NCI-H82 (cell line): ENCODE data around the gene BMERB1.

Experiments used
- DNase-seq: peaks from one replicate; lab custom pipeline; 2025; lab: John Stamatoyannopoulos, UW

Gene BMERB1

GRCh38 chr16:15616012-15616411 lies 181.6 kb downstream of the BMERB1 start:
- no peak for DNase-seq

GRCh38 chr16:15616475-15617165 lies 182.2 kb downstream of the BMERB1 start:
- DNase-seq: no peak

DNA sequence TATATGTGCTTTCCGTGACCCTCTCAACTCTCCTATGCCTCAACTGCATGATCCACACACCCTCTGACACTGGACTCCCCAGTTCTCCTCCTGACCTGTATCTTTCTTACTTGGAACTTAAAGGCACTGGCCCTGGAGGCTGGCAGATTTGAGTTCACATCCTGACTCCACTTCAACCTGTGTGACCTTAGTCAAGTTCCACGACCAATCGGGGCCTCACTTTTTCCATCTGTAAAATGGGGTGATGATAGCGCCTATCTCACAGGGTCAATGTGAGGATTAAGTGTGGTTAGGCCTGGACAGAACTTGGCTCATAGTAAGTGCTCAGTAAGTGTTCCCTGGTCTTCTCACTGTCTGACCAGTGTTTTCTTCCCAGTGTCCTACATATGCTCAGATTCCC lies 183.5 kb downstream of the BMERB1 start:
- no peak for DNase-seq

DNA sequence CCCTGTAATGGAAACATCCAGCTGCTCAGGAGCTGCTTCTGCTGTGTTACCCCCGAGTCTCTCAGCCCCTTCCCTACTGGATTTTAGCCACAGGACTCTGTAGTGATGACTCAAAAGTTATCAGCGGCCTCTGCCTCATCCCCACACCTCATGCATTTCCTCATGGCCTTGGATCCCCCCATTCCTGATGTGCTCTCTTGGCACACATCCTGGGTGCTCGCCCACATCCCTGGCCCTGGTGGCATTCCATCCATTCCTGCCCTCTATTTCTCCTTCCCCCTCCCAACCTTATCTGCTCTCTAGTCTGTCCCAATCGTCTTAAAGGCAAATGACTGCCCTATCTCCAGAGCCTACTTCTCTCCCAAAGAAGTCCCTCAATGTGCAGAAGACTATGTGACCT lies 184.0 kb downstream of the BMERB1 start:
- DNase-seq: no peak

- no peak for DNase-seq
Observed at GRCh38 chr16:15620611-15621195, 186.3 kb downstream of the BMERB1 start.

DNA sequence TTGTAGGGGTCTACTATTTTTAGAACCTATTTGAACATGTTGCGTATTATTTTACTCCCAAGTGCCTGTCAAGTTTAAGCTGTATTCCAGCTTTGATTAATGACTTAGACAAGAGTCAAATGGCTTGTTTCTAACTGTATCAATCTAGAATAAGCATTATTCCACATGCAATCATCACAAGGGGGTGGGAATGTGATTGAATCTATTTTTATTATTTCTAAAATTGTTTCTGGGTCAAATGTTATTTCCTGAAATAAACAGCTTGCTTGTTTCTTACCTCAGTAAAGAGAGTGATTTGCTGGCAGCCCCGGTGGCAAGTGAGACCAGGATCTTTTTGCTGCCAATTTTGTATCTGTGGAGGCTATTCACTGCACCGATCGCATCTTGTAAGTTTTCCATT lies 187.1 kb downstream of the BMERB1 start:
- DNase-seq: no peak

GRCh38 chr16:15621889-15622288 lies 187.5 kb downstream of the BMERB1 start:
- no peak for DNase-seq

GRCh38 chr16:15631730-15632409 lies 197.5 kb downstream of the BMERB1 start:
- DNase-seq: no peak

DNA sequence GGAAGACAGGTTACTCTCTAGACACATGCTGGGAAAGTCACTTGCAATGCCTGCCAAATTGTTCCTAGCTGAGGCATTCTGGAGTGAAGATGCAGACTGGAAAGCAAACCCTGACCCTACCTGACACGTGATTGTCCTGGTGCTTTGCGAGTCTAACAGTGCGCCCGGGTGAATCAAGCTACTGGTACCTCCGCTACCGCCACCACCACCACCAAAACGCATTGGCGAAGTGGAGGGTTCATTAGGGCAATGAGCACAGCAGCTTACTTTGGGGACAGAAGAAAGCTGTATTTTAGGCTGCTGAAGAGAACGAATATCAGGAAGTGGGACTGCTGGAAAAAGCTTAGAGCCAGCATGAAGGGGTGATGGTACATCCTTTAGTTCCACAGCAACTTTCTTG lies 201.5 kb downstream of the BMERB1 start:
- DNase-seq: no peak

GRCh38 chr16:15636392-15636873 lies 202.0 kb downstream of the BMERB1 start:
- DNase-seq: no peak
